GM21619 (cell line): ENCODE data around the gene GAMT.

ENCODE experiments used
- ATAC-seq: cut with Tn5 transposase; IDR thresholded peaks from one replicate; pipeline ENCODE4 v1.9.1; 2021; ENCODE audit not compliant: unreplicated experiment

Gene GAMT

GRCh38 chr19:1366899-1367870, 34.2 kb downstream of the GAMT start:
- no peak for ATAC-seq

- ATAC-seq = no peak
Measured at GRCh38 chr19:1366296-1366695, 35.0 kb downstream of the GAMT start.

- no peak for ATAC-seq
Measured at GRCh38 chr19:1365319-1366269, 35.7 kb downstream of the GAMT start.

- no peak for ATAC-seq
Measured at GRCh38 chr19:1364070-1364704, 37.2 kb downstream of the GAMT start.

- ATAC-seq = no peak
Measured at GRCh38 chr19:1363599-1363998, 37.7 kb downstream of the GAMT start.

GRCh38 chr19:1362387-1363257, 38.7 kb downstream of the GAMT start:
- ATAC-seq = no peak

- no peak for ATAC-seq
Measured at GRCh38 chr19:1361601-1362386, 39.5 kb downstream of the GAMT start.

GRCh38 chr19:1360818-1361461, 40.4 kb downstream of the GAMT start:
- no peak for ATAC-seq

- ATAC-seq = no peak
Measured at GRCh38 chr19:1360126-1360817, 41.1 kb downstream of the GAMT start.

GRCh38 chr19:1357531-1358109, 43.7 kb downstream of the GAMT start:
- no peak for ATAC-seq

- ATAC-seq = no peak
Measured at GRCh38 chr19:1356508-1356865, 44.9 kb downstream of the GAMT start.

- no peak for ATAC-seq
Measured at GRCh38 chr19:1355568-1356507, 45.5 kb downstream of the GAMT start.

GRCh38 chr19:1354970-1355567, 46.3 kb downstream of the GAMT start:
- ATAC-seq = peak; percentile 40

GRCh38 chr19:1353144-1353543, 48.2 kb downstream of the GAMT start:
- no peak for ATAC-seq

GRCh38 chr19:1351381-1351851, 49.9 kb downstream of the GAMT start:
- ATAC-seq = no peak

GRCh38 chr19:1350867-1351266, 50.5 kb downstream of the GAMT start:
- no peak for ATAC-seq
